Measurements from ENCODE around the gene TRPM2.

The TRPM2 gene

DNA sequence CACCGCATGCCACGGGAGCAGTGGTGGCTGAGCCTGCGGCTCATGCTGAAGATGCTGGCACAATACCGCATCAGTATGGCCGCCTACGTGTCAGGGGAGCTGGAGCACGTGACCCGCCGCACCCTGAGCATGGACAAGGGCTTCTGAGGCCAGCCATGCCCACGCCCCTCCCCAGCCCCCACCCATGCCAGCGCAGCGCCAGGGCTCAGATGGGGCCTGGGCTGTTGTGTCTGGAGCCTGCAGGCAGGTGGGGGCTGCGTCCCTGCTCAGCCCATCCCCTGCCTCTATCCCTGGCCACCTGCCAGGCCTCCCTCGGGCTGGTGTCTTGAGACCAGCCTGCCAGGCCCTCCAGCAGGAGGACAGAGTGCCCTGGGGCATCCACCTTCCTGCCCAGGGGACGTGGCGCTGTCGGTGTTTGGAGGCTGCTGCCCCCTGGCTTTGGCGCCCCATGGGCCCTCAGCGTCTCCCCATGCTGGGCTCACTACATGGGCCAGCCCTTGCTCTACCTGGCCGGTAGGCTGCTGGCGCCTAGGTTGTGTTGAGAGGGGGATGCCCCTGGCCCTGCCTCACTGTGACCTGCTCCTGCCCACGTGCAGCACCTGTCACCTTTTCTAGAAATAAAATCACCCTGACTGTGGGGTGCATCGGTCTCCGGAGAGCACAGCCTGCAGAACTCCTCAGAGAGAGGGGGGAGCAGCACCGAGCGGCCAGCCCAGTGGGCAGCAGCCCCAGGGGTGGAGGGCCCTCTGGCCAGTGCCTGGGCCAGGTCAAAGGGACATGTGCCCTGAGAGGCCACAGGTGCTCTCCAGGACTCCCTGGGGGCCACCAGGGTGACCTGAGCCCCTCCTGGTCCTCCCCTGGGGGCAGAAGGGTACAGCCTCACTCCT is 26.5 kb upstream of the TRPM2 start:
- H3K4me3 ChIP-seq (ENCODE audit: low read depth, low read length) = no peak overlapping the region

DNA sequence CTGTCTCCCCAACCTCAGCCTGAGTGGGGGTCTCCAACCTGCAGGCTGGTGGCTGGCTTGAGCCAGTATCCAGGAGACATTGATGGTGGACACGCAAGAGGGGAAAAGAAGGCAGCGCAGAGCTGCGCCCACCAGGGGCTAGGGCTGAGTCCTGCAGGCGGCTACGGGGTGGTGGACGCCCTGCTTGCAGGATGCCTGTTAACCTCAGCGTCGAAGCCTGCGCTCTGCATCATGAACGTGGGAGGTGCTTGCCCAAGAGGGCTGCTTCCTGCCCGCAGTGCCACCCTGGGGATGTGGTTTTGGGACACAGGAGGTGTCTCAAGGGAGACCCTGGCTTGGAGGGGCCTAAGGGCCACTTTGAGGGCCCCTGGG is 25.8 kb upstream of the TRPM2 start:
- no peak for TF ChIP-seq CTCF (IDR thresholded peaks at IDR 0.05; ENCODE audit: low read depth, low read length)
- no peak overlapping the region for H3K4me3 ChIP-seq (ENCODE audit: low read depth, low read length)

More for the DNA sequence above, 26.5 kb upstream of the TRPM2 start:
- no peak for TF ChIP-seq CTCF (IDR thresholded peaks at IDR 0.05; ENCODE audit: low read depth, low read length)

GRCh38 chr21:44328242-44328895 is 25.1 kb upstream of the TRPM2 start:
- TF ChIP-seq CTCF (IDR thresholded peaks at IDR 0.05; ENCODE audit: low read depth, low read length) = no peak
- H3K4me3 ChIP-seq (ENCODE audit: low read depth, low read length) = no peak overlapping the region

DNA sequence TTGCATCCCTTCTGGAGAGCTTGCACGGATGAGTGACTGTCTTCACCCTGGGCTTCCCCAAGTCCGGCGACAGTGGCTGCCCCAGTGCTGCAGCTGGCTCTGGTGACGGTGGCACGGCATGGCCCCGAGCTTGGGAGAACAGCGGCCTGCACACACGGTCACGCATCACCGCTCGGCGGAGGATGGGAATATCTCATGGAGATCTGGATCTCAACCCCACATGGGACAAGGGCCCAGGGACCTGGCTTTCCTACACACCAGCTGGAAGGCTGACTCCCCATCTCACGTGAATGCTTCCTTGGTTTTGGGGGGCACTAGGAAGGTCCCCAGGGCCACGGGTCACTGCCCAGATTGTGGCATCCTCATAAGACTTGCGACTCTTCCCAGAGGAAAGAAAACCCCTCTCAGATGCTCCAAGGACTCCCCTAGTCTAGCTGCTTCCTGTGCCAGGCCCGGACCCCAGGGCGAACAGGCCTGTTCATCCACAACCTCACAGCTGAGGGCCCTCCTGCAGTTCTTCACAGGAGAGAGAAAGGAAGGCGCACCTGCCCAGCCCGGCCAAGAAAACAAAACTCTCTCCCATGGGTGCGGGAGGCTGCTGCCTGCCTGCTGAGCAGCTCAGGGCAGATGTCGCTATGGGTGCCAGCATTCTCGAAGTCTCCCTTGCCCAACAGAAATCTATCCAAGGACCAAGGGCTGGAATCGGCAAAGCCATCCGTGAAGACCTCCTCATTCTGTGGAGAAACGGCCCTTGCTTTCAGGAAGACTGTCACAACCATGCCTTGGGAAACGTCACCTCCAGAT is 24.1 kb upstream of the TRPM2 start:
- no peak for TF ChIP-seq CTCF (IDR thresholded peaks at IDR 0.05; ENCODE audit: low read depth, low read length)

DNA sequence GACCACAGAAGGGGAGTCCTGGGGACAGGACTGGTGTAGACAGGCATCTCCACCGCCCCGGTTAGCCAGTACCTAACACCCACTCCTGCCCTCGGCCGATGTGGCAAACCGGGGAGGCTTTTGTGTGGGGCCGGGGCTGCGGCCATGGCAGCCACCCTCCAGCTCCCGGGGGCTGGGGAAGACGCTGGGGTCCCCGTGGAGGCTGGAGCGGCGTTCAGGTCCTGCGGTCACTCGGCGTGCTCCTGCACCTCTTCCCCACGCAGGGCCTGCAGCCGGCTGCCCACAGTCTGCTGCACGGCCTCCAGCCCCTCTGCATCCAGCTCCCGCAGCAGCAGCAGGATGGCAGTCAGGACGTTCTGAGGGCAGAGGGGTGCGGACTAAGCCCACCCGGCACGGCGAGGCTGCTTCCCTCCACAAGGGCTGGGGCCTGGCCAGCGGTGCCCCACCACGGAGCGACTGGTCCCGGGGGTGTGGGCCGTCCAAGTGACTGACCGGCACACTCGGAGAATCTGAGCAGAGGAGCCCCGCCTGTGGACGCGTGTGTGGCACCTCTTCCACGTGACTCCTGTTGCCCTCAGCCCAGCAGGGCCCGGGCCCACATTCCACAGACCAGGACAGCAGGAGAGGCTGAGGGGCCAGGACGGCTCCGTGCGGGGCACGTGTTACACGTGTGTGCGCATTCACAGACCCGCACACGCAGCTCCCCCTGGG is 23.3 kb upstream of the TRPM2 start:
- no peak overlapping the region for H3K4me3 ChIP-seq (ENCODE audit: low read depth, low read length)
- no peak for TF ChIP-seq CTCF (IDR thresholded peaks at IDR 0.05; ENCODE audit: low read depth, low read length)

More for the DNA sequence above, 24.1 kb upstream of the TRPM2 start:
- no peak overlapping the region for H3K4me3 ChIP-seq (ENCODE audit: low read depth, low read length)

- H3K4me3 ChIP-seq (ENCODE audit: low read depth, low read length) = no peak overlapping the region
- TF ChIP-seq CTCF (IDR thresholded peaks at IDR 0.05; ENCODE audit: low read depth, low read length) = no peak
Observed at GRCh38 chr21:44330698-44331097, 22.7 kb upstream of the TRPM2 start.

Data from WI38 (cell line).